ENCODE results near the gene TENM3. TPM values are rescaled to one million over a fixed set of nuclear protein-coding genes. Genes with fewer than 3 reads are reported as not detected.

Gene TENM3
- total and polyA plus RNA-seq, 5 experiments from 2014 or later: not detected

DNA sequence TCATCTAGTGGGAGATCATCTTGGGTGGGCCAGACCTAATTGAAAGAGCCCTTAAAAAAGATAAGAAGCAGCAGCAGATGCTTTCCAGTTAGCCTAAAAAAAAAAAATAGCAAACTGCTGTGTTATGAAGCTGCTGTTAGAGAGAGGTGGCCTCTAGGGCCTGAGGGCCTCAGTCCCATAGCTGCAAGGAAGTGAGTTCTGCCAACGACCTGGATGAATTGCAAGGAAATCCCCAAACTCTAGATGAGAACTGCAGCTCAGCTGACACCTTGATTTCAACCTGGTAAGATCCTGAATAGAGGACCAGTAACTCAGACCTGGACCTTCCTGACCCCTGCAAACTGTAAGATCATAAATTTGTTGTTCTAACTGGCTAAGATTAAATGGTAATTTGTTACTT, 275.2 kb downstream of the TENM3 start:
- no peaks in the 10 kb centered on the region for H3K4me1 Mint-ChIP-seq
- H3K27ac Mint-ChIP-seq: no peak overlapping the region
- POLR2A ChIA-PET: no interaction called here
- H3K9me3 Mint-ChIP-seq: peaks cover 0 to 2% (median 0%) of the 10 kb centered on the region in 9 donors
- H3K4me3 Mint-ChIP-seq: no peak overlapping the region
- peaks cover 0 to 9% (median 0%) of the 10 kb centered on the region in 5 donors for H3K27me3 Mint-ChIP-seq
- no peak for DNase-seq
- no peak for ATAC-seq
- H3K36me3 Mint-ChIP-seq: no peaks in the 10 kb centered on the region

- no peak for DNase-seq
- H3K36me3 Mint-ChIP-seq: no peaks in the 10 kb centered on the region
- H3K4me1 Mint-ChIP-seq: no peaks in the 10 kb centered on the region
- no peak overlapping the region for H3K27ac Mint-ChIP-seq
- no peak for ATAC-seq
- POLR2A ChIA-PET: no interaction called here
- peaks cover 0 to 2% (median 0%) of the 10 kb centered on the region in 9 donors for H3K9me3 Mint-ChIP-seq
- no peak overlapping the region for H3K4me3 Mint-ChIP-seq
- peaks cover 0 to 9% (median 0%) of the 10 kb centered on the region in 5 donors for H3K27me3 Mint-ChIP-seq
These were observed 276.3 kb downstream of the TENM3 start for GRCh38 chr4:182519528-182519927.

GRCh38 chr4:182521011-182521410, 277.8 kb downstream of the TENM3 start:
- ATAC-seq: no peak
- peaks cover 0 to 12% (median 3%) of the 10 kb centered on the region in 5 donors for H3K27me3 Mint-ChIP-seq
- H3K4me3 Mint-ChIP-seq: no peak overlapping the region
- H3K4me1 Mint-ChIP-seq: no peaks in the 10 kb centered on the region
- no peak for DNase-seq
- H3K27ac Mint-ChIP-seq: no peak overlapping the region
- peaks cover 0 to 2% (median 0%) of the 10 kb centered on the region in 9 donors for H3K9me3 Mint-ChIP-seq
- H3K36me3 Mint-ChIP-seq: no peaks in the 10 kb centered on the region
- POLR2A ChIA-PET: no interaction called here

GRCh38 chr4:182528819-182529218, 285.6 kb downstream of the TENM3 start:
- no peak overlapping the region for H3K4me3 Mint-ChIP-seq
- peaks cover 7 to 37% (median 14%) of the 10 kb centered on the region in 5 donors for H3K27me3 Mint-ChIP-seq
- H3K4me1 Mint-ChIP-seq: no peaks in the 10 kb centered on the region
- POLR2A ChIA-PET: no interaction called here
- no peak for DNase-seq
- no peaks in the 10 kb centered on the region for H3K9me3 Mint-ChIP-seq
- H3K27ac Mint-ChIP-seq: no peak overlapping the region
- H3K36me3 Mint-ChIP-seq: no peaks in the 10 kb centered on the region
- no peak for ATAC-seq

GRCh38 chr4:182530451-182530850, 287.2 kb downstream of the TENM3 start:
- no peak for DNase-seq
- peaks cover 6 to 37% (median 14%) of the 10 kb centered on the region in 5 donors for H3K27me3 Mint-ChIP-seq
- H3K4me3 Mint-ChIP-seq: no peak overlapping the region
- POLR2A ChIA-PET: no interaction called here
- H3K27ac Mint-ChIP-seq: peak overlapping the region in 1 of 10 donors; percentile 5
- no peak for ATAC-seq
- no peaks in the 10 kb centered on the region for H3K4me1 Mint-ChIP-seq
- no peaks in the 10 kb centered on the region for H3K36me3 Mint-ChIP-seq
- no peaks in the 10 kb centered on the region for H3K9me3 Mint-ChIP-seq

GRCh38 chr4:182531555-182532162, 288.5 kb downstream of the TENM3 start:
- no peak for ATAC-seq
- no peaks in the 10 kb centered on the region for H3K4me1 Mint-ChIP-seq
- H3K36me3 Mint-ChIP-seq: no peaks in the 10 kb centered on the region
- POLR2A ChIA-PET: no interaction called here
- peaks cover 0 to 28% (median 8%) of the 10 kb centered on the region in 5 donors for H3K27me3 Mint-ChIP-seq
- H3K9me3 Mint-ChIP-seq: no peaks in the 10 kb centered on the region
- DNase-seq: no peak
- H3K4me3 Mint-ChIP-seq: no peak overlapping the region
- no peak overlapping the region for H3K27ac Mint-ChIP-seq

DNA sequence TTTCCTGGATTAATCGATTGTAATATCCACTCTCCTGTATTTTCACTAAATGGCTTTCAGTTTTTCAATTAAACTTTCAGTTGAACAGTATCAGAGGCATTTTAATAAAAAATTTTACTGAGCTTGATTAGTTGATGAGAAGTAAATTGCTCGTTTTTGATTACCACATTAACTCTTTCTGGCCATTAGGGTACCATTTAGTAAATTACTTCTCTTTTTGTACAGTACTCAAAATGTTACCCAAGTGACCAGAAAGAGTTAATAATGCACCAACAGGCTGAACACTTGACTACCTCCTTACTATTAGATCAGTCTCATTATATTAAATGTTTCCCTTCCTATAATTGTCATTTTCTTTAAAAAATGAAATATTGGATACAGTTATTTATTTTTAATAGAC, 289.2 kb downstream of the TENM3 start:
- Mint-ChIP-seq H3K4me3 (no peak overlapping the region), H3K27me3 (peaks cover 0 to 22% (median 6%) of the 10 kb centered on the region in 5 donors), H3K36me3 (no peaks in the 10 kb centered on the region), H3K27ac (no peak overlapping the region), H3K9me3 (no peaks in the 10 kb centered on the region), H3K4me1 (no peaks in the 10 kb centered on the region)
- DNase-seq (no peak), ATAC-seq (no peak)
- POLR2A ChIA-PET: no interaction called here

- Mint-ChIP-seq H3K9me3 (no peaks in the 10 kb centered on the region), H3K27me3 (peaks cover 0 to 22% (median 6%) of the 10 kb centered on the region in 5 donors), H3K4me1 (no peaks in the 10 kb centered on the region), H3K36me3 (no peaks in the 10 kb centered on the region), H3K27ac (no peak overlapping the region), H3K4me3 (no peak overlapping the region)
- ATAC-seq: no peak
- POLR2A ChIA-PET: no interaction called here
- no peak for DNase-seq
These were observed 290.8 kb downstream of the TENM3 start for GRCh38 chr4:182533964-182534363.

DNA sequence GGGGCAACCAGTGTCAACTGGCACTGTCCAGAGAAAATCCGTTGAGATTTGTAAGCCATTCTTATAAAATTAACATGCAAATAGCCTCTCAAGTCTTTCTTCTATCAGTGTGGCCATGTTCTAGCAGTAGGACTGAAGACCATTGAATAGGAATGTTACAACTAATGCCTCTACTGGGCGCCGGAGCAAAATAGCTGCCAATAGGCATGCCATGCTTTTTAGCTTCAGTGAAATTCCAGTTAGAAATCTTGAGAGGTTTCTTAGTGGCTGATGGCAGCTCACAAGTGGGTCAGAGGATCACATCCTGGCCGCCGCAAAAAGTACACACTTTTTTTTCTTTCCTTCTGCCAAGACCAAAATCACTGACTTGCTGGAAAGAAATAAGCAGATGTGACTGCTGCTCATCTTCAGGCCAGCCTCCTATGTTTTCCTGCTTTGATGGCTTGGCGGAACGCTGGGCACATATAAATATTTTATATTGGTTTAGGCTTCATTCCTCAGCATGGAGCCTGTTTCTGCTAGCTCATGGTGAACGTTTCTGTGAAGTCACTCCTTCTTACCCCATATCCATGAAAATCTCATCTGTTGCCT, 293.1 kb downstream of the TENM3 start:
- H3K27ac Mint-ChIP-seq: no peak overlapping the region
- H3K4me1 Mint-ChIP-seq: no peaks in the 10 kb centered on the region
- H3K27me3 Mint-ChIP-seq: peaks cover 0 to 6% (median 0%) of the 10 kb centered on the region in 5 donors
- no peaks in the 10 kb centered on the region for H3K36me3 Mint-ChIP-seq
- ATAC-seq (no peak), DNase-seq (no peak)
- H3K4me3 Mint-ChIP-seq: no peak overlapping the region
- POLR2A ChIA-PET: no interaction called here
- no peaks in the 10 kb centered on the region for H3K9me3 Mint-ChIP-seq

GRCh38 chr4:182537031-182537795, 294.0 kb downstream of the TENM3 start:
- H3K36me3 Mint-ChIP-seq: no peaks in the 10 kb centered on the region
- no peak for ATAC-seq
- H3K4me3 Mint-ChIP-seq: no peak overlapping the region
- no peak overlapping the region for H3K27ac Mint-ChIP-seq
- no peaks in the 10 kb centered on the region for H3K9me3 Mint-ChIP-seq
- H3K4me1 Mint-ChIP-seq: no peaks in the 10 kb centered on the region
- no peaks in the 10 kb centered on the region for H3K27me3 Mint-ChIP-seq
- POLR2A ChIA-PET: no interaction called here
- DNase-seq: no peak

GRCh38 chr4:182538031-182538430, 294.8 kb downstream of the TENM3 start:
- ATAC-seq: no peak

GRCh38 chr4:182540496-182540895, 297.3 kb downstream of the TENM3 start:
- POLR2A ChIA-PET: no interaction called here
- H3K36me3 Mint-ChIP-seq: no peaks in the 10 kb centered on the region
- no peak overlapping the region for H3K4me3 Mint-ChIP-seq
- ATAC-seq (no peak), DNase-seq (no peak)
- no peaks in the 10 kb centered on the region for H3K4me1 Mint-ChIP-seq
- H3K27ac Mint-ChIP-seq: no peak overlapping the region
- H3K9me3 Mint-ChIP-seq: no peaks in the 10 kb centered on the region
- peaks cover 0 to 12% (median 2%) of the 10 kb centered on the region in 5 donors for H3K27me3 Mint-ChIP-seq

More at GRCh38 chr4:182538031-182538430, 294.8 kb downstream of the TENM3 start:
- no peak overlapping the region for H3K4me3 Mint-ChIP-seq
- H3K27me3 Mint-ChIP-seq: peaks cover 0 to 1% (median 0%) of the 10 kb centered on the region in 5 donors
- POLR2A ChIA-PET: no interaction called here
- no peak overlapping the region for H3K27ac Mint-ChIP-seq
- no peaks in the 10 kb centered on the region for H3K4me1 Mint-ChIP-seq
- H3K9me3 Mint-ChIP-seq: no peaks in the 10 kb centered on the region
- no peak for DNase-seq
- no peaks in the 10 kb centered on the region for H3K36me3 Mint-ChIP-seq

DNA sequence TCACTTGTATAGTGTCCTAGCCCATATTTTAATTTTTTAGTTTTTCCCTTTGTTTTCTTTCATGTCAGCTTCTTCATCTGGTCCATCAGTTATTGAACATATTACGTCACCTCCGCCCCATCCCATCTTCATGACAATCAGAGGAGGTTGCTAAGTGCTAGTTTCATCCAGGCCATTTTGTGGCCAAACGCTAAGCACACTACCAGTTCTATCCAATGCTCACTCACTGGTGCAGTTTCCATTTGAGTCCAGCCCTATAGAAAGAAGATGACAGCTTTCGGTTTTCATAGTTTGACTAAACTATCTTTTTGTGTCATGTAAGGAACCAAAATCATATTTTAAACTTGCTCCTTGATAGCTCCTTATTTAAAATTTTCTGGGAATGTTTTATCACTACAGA, 304.2 kb downstream of the TENM3 start:
- no peaks in the 10 kb centered on the region for H3K9me3 Mint-ChIP-seq
- DNase-seq: no peak
- no peaks in the 10 kb centered on the region for H3K4me1 Mint-ChIP-seq
- POLR2A ChIA-PET: no interaction called here
- no peak overlapping the region for H3K4me3 Mint-ChIP-seq
- no peaks in the 10 kb centered on the region for H3K36me3 Mint-ChIP-seq
- no peak overlapping the region for H3K27ac Mint-ChIP-seq
- H3K27me3 Mint-ChIP-seq: peaks cover 10 to 19% (median 10%) of the 10 kb centered on the region in 5 donors
- no peak for ATAC-seq

All from naive thymus-derived CD8-positive, alpha-beta T cell (primary cell).